Hematopoietic multipotent progenitor cell treated with erythropoietin and hydrocortisone succinate and interleukin-3 and kit ligand, for 4 days (in vitro differentiated cells): Measurements from ENCODE around the gene POLR1G.
A peak's percentile ranks its signal among the peaks of the same experiment; 100 is the strongest.

Experiments used
- DNase-seq: peaks from one replicate; pipeline ENCODE4 v3.0.0-alpha.2; 2015

Gene POLR1G

DNA sequence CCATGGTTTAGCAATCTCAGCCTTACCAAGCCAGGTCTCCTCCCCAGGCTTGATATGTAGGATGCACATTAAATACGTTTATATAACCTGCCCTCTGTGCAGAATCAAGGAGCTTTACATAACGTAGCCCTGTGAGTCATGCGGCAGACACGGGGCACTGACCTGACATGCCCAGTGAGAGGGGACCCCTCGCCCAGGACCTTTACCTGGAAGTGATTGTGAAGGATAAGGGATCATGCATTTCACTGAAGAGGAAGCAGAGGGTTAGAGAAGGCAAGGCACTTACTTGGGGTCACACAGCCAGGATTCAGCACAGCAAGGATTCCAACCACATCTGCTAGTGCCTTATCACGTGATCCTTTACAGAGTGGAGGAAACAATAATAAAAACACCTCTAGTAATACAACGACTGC lies 42.4 kb downstream of the POLR1G start:
- DNase-seq: no peak

- no peak for DNase-seq
These were observed 43.5 kb downstream of the POLR1G start for GRCh38 chr19:45450012-45450333.

DNA sequence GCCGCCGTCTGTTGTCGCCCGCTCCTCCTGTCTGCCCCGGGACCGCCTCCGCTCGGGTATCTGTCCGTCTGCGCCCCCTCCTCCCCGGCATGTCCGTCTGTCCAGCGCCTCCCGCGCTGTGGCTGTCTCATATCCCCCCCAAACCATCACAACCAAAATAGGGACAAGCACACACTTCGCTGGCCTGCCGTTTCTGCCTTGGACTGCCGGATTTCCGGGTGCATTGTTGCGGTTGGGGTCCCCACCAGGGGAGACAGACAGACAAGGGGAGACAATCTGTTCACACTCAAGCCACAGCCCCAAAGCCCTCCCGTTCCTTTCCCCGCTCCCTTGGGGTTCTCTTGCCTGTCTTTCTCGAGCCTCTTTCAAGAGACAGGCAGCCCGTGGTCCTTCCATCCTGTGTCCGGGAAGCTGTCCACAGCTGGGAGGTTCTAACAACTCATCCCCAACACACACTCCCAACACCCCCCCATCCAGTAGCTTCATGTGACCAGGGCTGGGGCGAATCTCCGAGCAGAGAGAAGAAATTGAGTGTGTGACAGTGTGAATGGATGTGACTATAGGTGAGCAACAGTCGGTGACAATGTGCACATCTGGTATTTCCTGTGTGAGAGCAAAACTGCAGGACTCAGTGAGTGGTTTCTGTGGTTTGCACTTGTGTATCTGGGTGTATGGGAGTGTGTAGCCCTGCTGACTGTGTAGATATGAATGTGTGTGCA lies 44.8 kb downstream of the POLR1G start:
- DNase-seq: peak; percentile 67

GRCh38 chr19:45451850-45452387 lies 45.5 kb downstream of the POLR1G start:
- no peak for DNase-seq

- DNase-seq: peak; percentile 79
These were observed 49.5 kb downstream of the POLR1G start for GRCh38 chr19:45455707-45456499.

- DNase-seq: no peak
These were observed 50.0 kb downstream of the POLR1G start for GRCh38 chr19:45456500-45456815.

GRCh38 chr19:45457776-45458175 lies 51.3 kb downstream of the POLR1G start:
- DNase-seq: no peak
